BJ (cell line): ENCODE data around the gene NAPEPLD. TPM values are rescaled to one million over a fixed set of nuclear protein-coding genes. Genes with fewer than 3 reads are reported as not detected.

Source experiments
- CTCF ChIA-PET: fragments of 350-600 bp; formaldehyde crosslinking; extraction: SDS; loops from one replicate; lab custom pipeline; 2021; ENCODE audit warnings: antibody characterized with exemption, inconsistent platforms; lab: Yijun Ruan, JAX
- POLR2A ChIA-PET: fragments of 300-600 bp; sonication (Branson Sonifier 250); formaldehyde crosslinking; extraction: SDS; loops from one replicate; lab custom pipeline; 2021; ENCODE audit warnings: antibody characterized with exemption; lab: Charles Lee
- DNase-seq: peaks from one replicate; pipeline ENCODE4 v3.0.0-alpha.2; 2011; ENCODE audit warnings: low read depth
- H3K27me3 ChIP-seq: 2 replicates; pipeline ENCODE4 v1.6.0; 2011; ENCODE audit warnings: low read length; ENCODE audit not compliant: control insufficient read depth, insufficient read depth
- H3K36me3 ChIP-seq: 2 replicates; pipeline ENCODE4 v1.5.1; 2011; ENCODE audit warnings: low read length; ENCODE audit not compliant: control insufficient read depth, insufficient read depth
- H3K4me3 ChIP-seq: 2 replicates; pipeline ENCODE4 v1.5.1; 2011; ENCODE audit warnings: low read depth, mild to moderate bottlenecking, control low read depth, low read length
- polyA plus RNA-seq: library from polyadenylated mRNA; depleted of rRNA; stranded (reverse); fragments of >200 nt; gene quantifications from 2 replicates; pipeline ENCODE4 v1.2.3, GENCODE V29; 2011
- TF ChIP-seq, protein P1 (sequence below): IDR thresholded peaks from 2 replicates; pipeline ENCODE4 v1.5.1; 2011; ENCODE audit warnings: low read depth, mild to moderate bottlenecking, control low read depth, inconsistent platforms, low read length, moderate library complexity; ENCODE audit not compliant: insufficient read depth

NAPEPLD gene
- polyA plus RNA-seq, 1 experiment = 2.9 TPM

DNA sequence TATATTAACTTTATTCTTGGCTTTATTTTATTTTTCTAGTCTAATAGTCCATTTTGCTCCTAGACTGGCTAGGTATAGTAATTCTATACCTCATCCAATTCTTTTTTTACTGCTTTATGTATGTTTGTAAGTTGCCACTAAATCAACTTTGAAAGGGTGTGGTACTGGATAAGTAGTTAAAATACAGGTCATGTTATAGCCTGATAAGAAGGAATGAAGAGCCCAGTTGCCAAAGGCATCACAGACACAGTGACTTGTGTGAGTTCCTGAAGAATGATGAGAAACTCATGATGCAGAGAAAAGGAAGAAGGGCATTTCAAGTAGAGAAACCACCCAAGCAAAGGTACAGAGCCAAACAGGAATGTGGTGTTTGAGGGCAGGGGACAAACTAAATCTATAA lies 27.3 kb downstream of the NAPEPLD start:
- H3K36me3 ChIP-seq = peaks cover 2% of the 10 kb centered on the region; the same call in 1 of the 2 replicates
- H3K4me3 ChIP-seq = no peak overlapping the region
- H3K27me3 ChIP-seq = no peaks in the 10 kb centered on the region
- POLR2A ChIA-PET = no interaction called here
- TF ChIP-seq, protein P1, sequence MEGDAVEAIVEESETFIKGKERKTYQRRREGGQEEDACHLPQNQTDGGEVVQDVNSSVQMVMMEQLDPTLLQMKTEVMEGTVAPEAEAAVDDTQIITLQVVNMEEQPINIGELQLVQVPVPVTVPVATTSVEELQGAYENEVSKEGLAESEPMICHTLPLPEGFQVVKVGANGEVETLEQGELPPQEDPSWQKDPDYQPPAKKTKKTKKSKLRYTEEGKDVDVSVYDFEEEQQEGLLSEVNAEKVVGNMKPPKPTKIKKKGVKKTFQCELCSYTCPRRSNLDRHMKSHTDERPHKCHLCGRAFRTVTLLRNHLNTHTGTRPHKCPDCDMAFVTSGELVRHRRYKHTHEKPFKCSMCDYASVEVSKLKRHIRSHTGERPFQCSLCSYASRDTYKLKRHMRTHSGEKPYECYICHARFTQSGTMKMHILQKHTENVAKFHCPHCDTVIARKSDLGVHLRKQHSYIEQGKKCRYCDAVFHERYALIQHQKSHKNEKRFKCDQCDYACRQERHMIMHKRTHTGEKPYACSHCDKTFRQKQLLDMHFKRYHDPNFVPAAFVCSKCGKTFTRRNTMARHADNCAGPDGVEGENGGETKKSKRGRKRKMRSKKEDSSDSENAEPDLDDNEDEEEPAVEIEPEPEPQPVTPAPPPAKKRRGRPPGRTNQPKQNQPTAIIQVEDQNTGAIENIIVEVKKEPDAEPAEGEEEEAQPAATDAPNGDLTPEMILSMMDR = no peak
- DNase-seq = no peak
- CTCF ChIA-PET = interaction anchor here (1.4 kb wide), 1 partner anchor 8 kb away, joined by 3 read pairs; no protein-coding TSS in a partner anchor

DNA sequence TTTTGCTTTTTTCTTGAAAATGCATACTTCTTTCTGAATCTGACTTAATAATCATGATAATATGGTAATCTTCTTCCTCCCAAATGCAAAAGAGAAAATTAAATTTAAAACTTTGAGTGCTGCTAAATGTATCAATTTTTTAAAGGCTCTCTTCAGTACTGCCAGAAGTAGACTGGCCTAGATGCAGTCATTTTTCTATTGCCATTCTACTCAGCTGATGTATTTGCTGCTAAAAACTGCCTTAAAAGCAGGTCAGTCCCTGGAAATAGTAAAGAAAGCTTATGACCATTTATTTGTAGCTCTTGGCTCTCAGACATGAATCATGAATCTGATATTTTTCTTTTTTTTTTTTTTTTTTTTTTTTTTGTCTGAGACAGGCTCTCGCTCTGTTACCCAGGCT lies 28.5 kb downstream of the NAPEPLD start:
- Histone ChIP-seq H3K27me3 (no peaks in the 10 kb centered on the region), H3K36me3 (peaks cover 2% of the 10 kb centered on the region; the same call in 1 of the 2 replicates), H3K4me3 (no peak overlapping the region)
- ChIA-PET POLR2A (no interaction called here), CTCF (interaction anchor here (1.4 kb wide), 1 partner anchor 9 kb away, joined by 3 read pairs; no protein-coding TSS in a partner anchor)
- TF ChIP-seq, protein P1 = no peak
- no peak for DNase-seq

DNA sequence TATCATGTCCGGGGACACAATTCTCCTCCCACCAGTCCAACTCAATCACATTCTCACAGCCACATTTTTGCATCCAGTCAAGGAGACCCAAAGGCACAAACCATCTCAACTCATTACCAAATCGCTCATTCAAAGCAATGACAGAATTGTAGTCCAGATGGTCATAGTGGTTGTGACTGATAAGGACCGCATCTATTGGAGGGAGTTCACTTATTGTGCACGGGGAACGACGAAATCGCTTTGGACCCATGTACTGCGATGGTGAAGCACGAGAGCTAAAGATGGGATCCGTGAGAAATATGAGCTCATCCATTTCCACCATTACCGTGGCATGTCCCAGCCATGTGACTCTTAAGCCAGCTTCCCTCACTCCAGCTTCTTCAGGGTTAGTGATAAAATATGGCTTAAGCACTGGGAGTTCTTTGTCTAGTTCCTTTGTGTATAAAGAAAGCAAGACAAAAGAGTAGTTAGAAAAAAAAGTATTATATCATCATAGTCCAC lies 29.1 kb downstream of the NAPEPLD start:
- peaks cover 2% of the 10 kb centered on the region; the same call in 1 of the 2 replicates for H3K36me3 ChIP-seq
- no peak overlapping the region for H3K4me3 ChIP-seq
- TF ChIP-seq, protein P1 = no peak
- ChIA-PET POLR2A (no interaction called here), CTCF (interaction anchor here (1.4 kb wide), 1 partner anchor 10 kb away, joined by 3 read pairs; no protein-coding TSS in a partner anchor)
- no peak for DNase-seq
- no peaks in the 10 kb centered on the region for H3K27me3 ChIP-seq

DNA sequence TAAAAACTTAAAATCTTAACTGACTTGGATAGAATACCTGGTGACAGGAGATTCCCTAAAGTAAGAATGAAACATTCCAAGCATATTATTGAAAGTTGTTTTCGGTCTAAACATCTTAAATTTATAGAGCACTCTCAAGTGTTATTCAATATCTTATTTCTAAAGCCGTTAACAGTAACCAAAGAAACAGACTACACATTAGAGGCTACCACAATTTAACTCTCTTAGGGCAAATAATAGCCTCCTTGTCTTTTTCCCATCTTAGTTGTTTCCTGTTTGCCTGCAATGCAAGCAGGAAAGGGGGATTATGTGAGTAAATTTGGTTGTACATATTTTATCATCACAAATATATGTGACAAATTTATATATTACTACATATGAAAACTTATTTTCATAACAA lies 31.4 kb downstream of the NAPEPLD start:
- H3K36me3 ChIP-seq = peaks cover 2% of the 10 kb centered on the region; the same call in 1 of the 2 replicates
- no peak overlapping the region for H3K4me3 ChIP-seq
- POLR2A ChIA-PET = no interaction called here
- CTCF ChIA-PET = interaction anchor here (0.8 kb wide), 1 partner anchor 13 kb away, joined by 3 read pairs; no protein-coding TSS in a partner anchor
- DNase-seq = no peak
- no peaks in the 10 kb centered on the region for H3K27me3 ChIP-seq
- TF ChIP-seq, protein P1 = no peak

DNA sequence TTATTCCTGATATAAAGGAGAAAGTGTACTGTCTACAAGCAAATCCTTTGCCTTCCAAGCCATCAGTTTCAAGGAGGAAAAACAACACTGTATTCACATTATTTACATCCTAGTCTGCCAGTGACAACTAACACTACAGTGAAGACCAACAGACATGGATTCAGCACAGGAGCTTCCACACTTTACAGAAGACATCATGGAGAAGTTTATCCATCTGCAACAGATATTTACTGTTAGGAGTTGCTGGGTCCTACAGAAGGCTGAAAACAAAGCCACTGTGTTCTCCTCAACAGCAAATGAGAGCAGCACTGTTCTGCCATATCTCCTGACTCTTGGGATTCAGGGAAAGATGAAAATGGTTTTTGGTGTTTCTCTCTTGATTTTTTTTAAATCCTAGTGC lies 31.9 kb downstream of the NAPEPLD start:
- TF ChIP-seq, protein P1 = no peak
- no peak overlapping the region for H3K4me3 ChIP-seq
- no peaks in the 10 kb centered on the region for H3K36me3 ChIP-seq
- no peaks in the 10 kb centered on the region for H3K27me3 ChIP-seq
- POLR2A ChIA-PET = no interaction called here
- no peak for DNase-seq
- CTCF ChIA-PET = no interaction called here
